AG04450 (cell line): ENCODE measurements around the gene KCTD20. TPM values are rescaled to one million over a fixed set of nuclear protein-coding genes. Genes with fewer than 3 reads are reported as not detected.

ENCODE experiments used
- CTCF ChIA-PET: fragments of 300-600, 350-600 bp; formaldehyde crosslinking; extraction: SDS; loops from one replicate; lab custom pipeline; 2022; ENCODE audit warnings: antibody characterized with exemption, inconsistent platforms; lab: Charles Lee
- POLR2A ChIA-PET: fragments of 350-600 bp; formaldehyde crosslinking; extraction: SDS; loops from one replicate; lab custom pipeline; 2021; ENCODE audit warnings: antibody characterized with exemption, inconsistent platforms; lab: Yijun Ruan, JAX
- DNase-seq: peaks from one replicate; pipeline ENCODE4 v3.0.0-alpha.2; 2011; ENCODE audit warnings: low read depth, low spot score
- H3K27ac ChIP-seq: one replicate; pipeline ENCODE4 v1.5.1; 2012; ENCODE audit warnings: low read depth, low read length, control low read depth
- H3K27me3 ChIP-seq: one replicate; pipeline ENCODE4 v1.6.0; 2012; ENCODE audit warnings: low read length; ENCODE audit not compliant: control insufficient read depth, insufficient read depth
- H3K4me3 ChIP-seq: 2 replicates; pipeline ENCODE4 v1.5.1; 2011; ENCODE audit warnings: mild to moderate bottlenecking, low read depth, low read length, control low read depth
- H3K9me3 ChIP-seq: 2 replicates; pipeline ENCODE4 v1.5.1; 2012; ENCODE audit warnings: low read length; ENCODE audit not compliant: control insufficient read depth, insufficient read depth
- CTCF ChIP-seq: IDR thresholded peaks from 2 replicates; pipeline ENCODE4 v1.5.1; 2011; ENCODE audit warnings: low read depth, low read length, control low read depth, inconsistent platforms
- polyA plus RNA-seq: library from polyadenylated mRNA; depleted of rRNA; stranded (reverse); fragments of >200 nt; gene quantifications from 2 replicates; pipeline ENCODE4 v1.2.3, GENCODE V29; 2011

The KCTD20 gene
- polyA plus RNA-seq, 1 experiment, result 93.3 TPM

GRCh38 chr6:36519352-36519751 lies 76.6 kb downstream of the KCTD20 start:
- POLR2A ChIA-PET, result no interaction called here
- no peaks in the 10 kb centered on the region for H3K9me3 ChIP-seq
- no peaks in the 10 kb centered on the region for H3K27me3 ChIP-seq
- no peak overlapping the region for H3K27ac ChIP-seq
- TF ChIP-seq CTCF, result no peak
- no peak for DNase-seq
- H3K4me3 ChIP-seq, result no peak overlapping the region
- CTCF ChIA-PET, result no interaction called here

- no peak for DNase-seq
- ChIA-PET CTCF (interaction anchor here (1.5 kb wide), 1 partner anchor 236 kb away, joined by 3 read pairs; no protein-coding TSS in a partner anchor), POLR2A (interaction anchor here (0.6 to 0.7 kb wide), 2 partner anchors 72 kb away, joined by 3 to 4 read pairs; no protein-coding TSS in a partner anchor)
- no peaks in the 10 kb centered on the region for H3K27me3 ChIP-seq
- H3K9me3 ChIP-seq, result no peaks in the 10 kb centered on the region
- TF ChIP-seq CTCF, result no peak
- no peak overlapping the region for H3K27ac ChIP-seq
- H3K4me3 ChIP-seq, result no peak overlapping the region
Observed at GRCh38 chr6:36523451-36523850, 80.7 kb downstream of the KCTD20 start.

GRCh38 chr6:36523936-36524499 lies 81.2 kb downstream of the KCTD20 start:
- Histone ChIP-seq H3K4me3 (no peak overlapping the region), H3K27ac (no peak overlapping the region), H3K9me3 (no peaks in the 10 kb centered on the region), H3K27me3 (no peaks in the 10 kb centered on the region)
- ChIA-PET CTCF (no interaction called here), POLR2A (interaction anchor here (0.6 to 0.8 kb wide), 3 partner anchors 10 to 102 kb away, joined by 3 read pairs; no protein-coding TSS in a partner anchor)
- DNase-seq, result no peak
- TF ChIP-seq CTCF, result no peak

GRCh38 chr6:36524871-36525270 lies 82.1 kb downstream of the KCTD20 start:
- Histone ChIP-seq H3K9me3 (no peaks in the 10 kb centered on the region), H3K27me3 (no peaks in the 10 kb centered on the region), H3K27ac (no peak overlapping the region), H3K4me3 (no peak overlapping the region)
- POLR2A ChIA-PET, result interaction anchor here (0.7 kb wide), 1 partner anchor 102 kb away, joined by 3 read pairs; no protein-coding TSS in a partner anchor
- DNase-seq, result no peak
- CTCF ChIA-PET, result no interaction called here
- no peak for TF ChIP-seq CTCF

- POLR2A ChIA-PET, result no interaction called here
- DNase-seq, result no peak
- no peak for TF ChIP-seq CTCF
- CTCF ChIA-PET, result no interaction called here
- Histone ChIP-seq H3K27me3 (no peaks in the 10 kb centered on the region), H3K9me3 (no peaks in the 10 kb centered on the region), H3K4me3 (no peak overlapping the region), H3K27ac (no peak overlapping the region)
Observed at GRCh38 chr6:36525346-36525745, 82.5 kb downstream of the KCTD20 start.
